HG03460 (cell line): ENCODE measurements around the gene PPP1R1A.

Experiments
- ATAC-seq: cut with Tn5 transposase; IDR thresholded peaks from one replicate; pipeline ENCODE4 v1.9.1; 2021; ENCODE audit not compliant: unreplicated experiment

Gene PPP1R1A

DNA sequence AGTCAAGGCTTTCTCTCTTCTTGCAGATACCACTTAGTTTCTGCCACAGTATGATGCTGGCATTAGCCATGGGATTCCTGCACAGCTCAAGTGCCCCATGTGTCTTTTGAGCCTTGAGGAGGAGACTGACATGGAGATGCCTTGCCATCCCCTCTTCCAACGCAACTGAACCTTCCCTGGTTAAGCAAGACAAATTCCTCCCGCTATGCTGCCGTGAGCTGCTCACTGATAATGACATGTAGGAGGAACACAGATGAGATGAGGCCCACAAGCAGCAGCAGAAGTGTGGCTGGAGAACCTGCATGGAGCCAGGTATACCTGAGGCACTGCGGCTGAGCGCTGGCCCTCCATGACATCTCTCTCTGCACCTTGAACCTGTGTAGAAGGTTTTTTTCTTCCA, 15.4 kb upstream of the PPP1R1A start:
- no peak for ATAC-seq

DNA sequence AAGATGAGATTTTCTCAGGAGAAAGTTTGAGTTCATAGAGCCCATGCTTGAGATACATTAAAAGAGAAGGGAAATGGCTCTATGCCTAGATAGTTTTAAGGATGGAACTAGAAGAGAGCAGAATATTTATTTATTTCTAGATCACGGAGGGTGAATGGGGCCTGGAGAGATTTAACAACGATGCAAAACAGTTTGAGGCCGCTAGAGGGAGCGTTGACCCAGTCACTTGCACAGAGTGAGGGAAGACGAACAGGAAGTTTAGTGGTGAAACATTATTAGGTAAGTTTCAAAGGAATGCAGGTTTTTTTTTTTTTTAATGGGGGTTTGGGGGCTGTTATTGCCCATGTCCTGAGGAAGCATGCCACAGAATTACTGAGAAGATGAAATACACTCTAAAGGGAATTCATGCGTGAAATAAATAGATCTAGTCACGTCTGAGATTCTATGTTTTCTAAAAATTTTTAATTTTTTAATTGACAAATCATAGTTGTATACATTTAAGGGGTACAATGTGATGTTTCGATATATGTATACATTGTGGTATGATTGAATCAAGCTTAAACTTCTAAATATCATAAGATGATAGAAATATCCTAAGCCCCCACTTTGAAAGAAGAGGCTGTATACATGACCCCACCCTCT, 14.8 kb upstream of the PPP1R1A start:
- ATAC-seq: peak; percentile 94

- ATAC-seq: no peak
These were observed 14.2 kb upstream of the PPP1R1A start for GRCh38 chr12:54602661-54603060.

DNA sequence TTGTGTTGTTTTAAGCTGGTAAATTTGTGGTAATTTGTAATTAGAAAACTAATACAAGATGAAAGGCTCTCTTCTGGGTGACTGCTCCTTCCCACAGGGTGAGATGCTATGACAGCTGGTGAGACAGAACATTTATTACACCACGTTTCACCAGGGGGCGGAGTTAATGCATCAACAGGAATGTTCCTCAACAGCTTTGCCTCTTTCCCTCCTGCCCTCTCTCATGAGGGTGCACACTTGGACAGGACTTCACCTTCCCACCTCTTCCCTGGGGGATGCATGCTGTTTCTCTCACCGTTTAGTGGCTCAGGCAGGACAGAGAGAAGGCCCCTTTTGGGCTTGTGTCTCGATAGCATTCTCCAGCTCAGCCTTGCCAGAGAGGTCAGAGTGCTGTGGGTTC, 13.4 kb upstream of the PPP1R1A start:
- no peak for ATAC-seq

- no peak for ATAC-seq
These were observed 10.5 kb upstream of the PPP1R1A start for GRCh38 chr12:54598970-54599369.

DNA sequence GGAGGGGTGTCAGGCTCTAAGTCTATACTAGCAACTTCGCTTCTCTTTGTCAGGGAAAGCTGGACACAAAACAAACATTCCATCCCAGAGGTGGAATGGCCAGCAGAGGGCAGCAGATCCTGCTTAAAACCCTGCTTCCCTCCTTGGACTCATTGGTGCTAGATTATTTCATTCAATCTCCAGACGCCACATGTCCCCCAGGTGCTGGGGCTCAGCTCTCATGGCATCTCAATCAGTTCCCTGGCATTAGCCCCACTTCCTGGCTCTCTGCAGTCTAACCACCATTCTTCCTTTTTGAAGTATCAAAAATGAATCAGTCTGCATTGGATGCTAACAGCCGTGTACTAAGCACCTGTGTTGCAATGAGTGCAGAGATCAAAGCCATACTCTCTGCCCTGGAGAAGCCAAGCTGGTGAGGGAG, 8.1 kb upstream of the PPP1R1A start:
- ATAC-seq: no peak

DNA sequence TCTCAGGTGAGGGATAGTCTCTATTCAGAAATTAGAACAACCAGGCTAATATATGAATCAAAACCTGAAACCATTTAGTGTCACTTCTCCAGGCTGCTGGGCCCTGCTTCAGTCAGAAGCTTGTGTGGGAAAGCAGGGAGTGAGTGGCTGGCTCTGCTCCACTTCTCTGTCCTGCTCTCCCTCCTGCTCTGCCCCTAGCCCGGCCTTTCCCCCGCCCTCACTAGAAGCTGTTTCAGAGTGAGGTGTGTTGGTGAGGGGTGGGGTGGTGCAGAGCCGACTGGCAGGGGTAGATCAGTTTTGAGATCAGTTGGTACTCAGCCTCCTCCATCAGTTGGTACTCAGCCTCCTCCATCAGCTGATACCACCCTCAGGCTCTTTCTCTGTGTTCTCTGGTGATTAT, 7.0 kb upstream of the PPP1R1A start:
- ATAC-seq: no peak

- ATAC-seq: no peak
These were observed 5.3 kb upstream of the PPP1R1A start for GRCh38 chr12:54593725-54594124.

- ATAC-seq: no peak
These were observed 4.7 kb upstream of the PPP1R1A start for GRCh38 chr12:54593135-54593534.

DNA sequence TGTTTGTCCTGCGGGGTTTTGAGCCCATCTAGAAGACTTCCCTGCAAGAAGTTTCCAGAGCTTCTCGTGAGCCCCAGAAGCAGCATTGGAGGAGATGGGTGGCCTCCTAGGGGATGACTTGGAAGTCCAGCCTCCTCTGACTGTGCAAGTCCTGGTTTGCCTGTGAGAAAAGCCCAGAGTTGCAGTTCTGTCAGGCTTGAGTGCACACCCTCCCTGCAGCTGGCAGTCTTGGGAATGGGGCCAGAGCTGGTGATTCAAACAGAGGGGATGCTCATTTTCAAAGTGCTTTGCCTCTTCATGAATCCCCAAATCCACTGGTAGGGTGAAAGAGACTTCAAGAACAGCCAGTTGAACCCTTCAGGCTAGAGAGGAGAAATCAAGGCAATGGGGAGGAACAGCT, 3.9 kb upstream of the PPP1R1A start:
- ATAC-seq: no peak

DNA sequence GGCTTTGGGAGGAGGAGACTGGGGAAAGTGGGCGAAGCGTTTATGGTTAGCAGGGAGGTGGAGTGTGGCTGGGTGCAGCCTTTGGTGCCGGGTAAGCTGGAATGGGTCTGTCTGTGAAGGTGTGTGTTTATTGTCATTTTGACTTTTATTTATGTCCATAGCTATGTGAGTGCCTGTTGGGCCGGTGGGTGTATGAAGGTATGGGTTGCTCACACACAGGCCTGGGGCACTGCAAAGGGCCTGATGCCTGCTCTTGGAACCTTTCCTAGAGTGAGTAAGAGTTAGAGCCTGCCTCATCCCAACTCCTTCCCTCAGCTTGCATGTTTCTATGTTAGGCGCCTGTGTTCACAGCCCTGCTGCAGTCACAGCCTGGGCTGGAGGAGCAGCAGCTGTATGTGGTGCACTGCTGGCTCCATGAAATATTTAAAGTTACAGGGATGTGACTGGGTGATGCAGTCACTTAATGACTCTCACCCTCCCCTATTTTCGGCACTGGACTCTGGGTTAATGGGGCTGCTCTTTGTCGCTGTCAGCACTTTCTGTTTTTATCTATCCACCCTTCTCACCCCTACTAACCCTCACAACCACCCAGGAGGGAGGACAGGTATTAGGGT, 2.6 kb upstream of the PPP1R1A start:
- ATAC-seq: no peak

DNA sequence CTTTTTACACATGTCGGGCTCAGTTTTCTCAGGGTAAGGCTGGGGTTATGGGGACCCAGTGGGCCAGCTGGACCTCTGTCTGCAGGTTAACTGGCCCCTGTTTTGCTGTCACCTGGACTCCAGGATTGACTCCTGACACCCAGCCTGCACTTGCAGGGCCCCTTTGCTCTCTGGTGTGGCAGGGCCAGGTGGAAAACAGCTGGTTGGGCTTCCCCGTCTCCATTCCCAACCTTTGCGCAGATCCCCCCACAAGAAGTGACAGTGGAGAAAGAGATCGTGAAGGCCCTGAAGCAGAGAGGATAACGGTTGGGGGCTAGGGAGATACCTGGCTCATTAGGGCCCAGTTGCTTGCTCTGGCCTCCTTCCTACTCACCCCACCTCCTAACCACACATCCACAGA, 1.5 kb upstream of the PPP1R1A start:
- ATAC-seq: no peak

GRCh38 chr12:54588890-54589267, 420 bp upstream of the PPP1R1A start:
- no peak for ATAC-seq

- ATAC-seq: no peak
These were observed 1.1 kb downstream of the PPP1R1A start for GRCh38 chr12:54587315-54587873.

DNA sequence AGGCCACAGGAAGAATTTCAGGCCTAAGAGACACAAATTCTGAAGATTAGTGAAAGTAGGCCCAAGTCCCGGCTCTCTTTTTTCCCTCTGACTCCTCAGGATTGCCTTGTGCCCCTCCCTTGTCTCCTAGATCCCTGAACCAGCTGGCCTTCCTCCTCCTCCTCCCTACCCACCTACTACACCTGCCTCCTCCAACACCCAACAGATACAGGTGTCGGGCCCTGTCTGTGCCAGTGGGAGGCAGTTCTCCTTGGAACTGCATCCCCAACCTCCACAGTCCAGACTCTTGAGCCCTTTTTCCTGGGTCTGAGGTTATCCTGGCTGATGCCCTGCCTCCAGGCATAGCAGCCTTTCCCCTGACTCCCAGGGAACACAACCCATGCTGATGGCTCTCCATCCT, 1.8 kb downstream of the PPP1R1A start:
- no peak for ATAC-seq

DNA sequence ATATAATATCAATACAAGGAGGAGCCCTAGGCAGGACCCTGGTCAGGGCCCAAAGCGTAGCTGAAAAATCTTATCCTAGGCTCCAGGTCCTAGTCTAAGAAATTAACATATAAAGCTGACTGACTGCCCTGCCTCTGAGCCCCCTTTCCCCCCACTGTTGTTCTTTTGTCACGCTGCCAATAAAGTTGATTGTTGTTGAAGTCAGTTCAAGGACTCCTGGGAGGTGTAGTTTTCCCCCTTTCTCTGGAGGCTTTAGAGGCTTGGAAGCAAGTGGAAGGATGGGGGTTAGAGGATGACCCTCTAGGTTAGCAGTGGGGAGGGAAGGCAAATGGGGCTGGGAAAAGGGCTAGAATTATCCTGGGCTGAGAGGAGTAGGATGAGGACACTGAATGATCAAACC, 3.2 kb downstream of the PPP1R1A start:
- ATAC-seq: no peak

DNA sequence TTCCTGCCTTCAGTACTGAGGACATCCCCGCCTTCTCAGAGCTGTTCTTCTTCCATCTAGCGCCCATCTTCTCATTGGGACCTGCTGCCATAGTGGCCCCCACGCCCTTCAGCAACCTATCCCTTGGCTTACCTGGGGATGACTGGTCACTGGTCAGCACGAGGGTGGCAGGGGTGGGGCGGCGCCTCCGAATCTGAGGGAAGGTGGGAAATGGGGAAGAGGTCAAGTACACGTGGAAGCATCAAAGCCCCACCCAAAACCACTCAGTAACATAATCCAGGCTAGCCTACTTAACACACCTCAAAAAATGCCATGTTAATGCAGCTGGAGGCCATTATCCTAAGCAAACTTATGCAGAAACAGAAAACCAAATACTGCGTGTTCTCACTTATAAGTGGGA, 4.3 kb downstream of the PPP1R1A start:
- no peak for ATAC-seq

- ATAC-seq: no peak
These were observed 4.7 kb downstream of the PPP1R1A start for GRCh38 chr12:54583726-54584125.

- no peak for ATAC-seq
These were observed 7.0 kb downstream of the PPP1R1A start for GRCh38 chr12:54581412-54581811.

DNA sequence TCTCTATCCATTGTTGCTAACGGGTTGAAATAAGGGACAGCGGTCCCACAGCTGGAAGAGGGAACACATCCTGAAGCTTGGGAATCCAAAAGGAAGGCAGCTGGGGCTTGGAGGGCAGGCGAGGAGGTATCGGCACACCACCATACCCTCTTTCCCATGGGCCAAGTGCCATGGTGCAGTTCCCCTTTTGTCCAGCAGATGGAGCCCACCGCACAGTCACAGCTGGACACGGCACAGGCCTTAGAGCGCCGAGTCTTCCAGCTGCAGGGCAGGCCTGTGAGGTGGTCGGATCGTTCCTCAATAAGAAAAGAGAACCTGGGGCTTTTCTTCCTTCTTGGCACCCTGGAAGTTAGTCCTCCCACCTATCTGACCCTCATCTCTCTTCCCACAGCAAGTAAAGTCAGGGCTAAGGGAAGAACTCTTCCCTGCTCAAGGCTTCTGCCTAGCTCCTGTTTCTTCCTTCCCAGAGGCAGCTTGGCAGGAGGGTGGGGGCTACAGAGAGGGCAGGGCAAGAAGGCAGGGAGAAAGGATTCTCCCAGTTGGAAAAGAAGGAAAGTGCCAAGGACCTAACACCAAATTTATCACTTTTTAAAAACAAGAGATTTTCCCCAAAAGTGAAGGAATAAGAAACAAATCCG, 8.6 kb downstream of the PPP1R1A start:
- ATAC-seq: peak; percentile 93

DNA sequence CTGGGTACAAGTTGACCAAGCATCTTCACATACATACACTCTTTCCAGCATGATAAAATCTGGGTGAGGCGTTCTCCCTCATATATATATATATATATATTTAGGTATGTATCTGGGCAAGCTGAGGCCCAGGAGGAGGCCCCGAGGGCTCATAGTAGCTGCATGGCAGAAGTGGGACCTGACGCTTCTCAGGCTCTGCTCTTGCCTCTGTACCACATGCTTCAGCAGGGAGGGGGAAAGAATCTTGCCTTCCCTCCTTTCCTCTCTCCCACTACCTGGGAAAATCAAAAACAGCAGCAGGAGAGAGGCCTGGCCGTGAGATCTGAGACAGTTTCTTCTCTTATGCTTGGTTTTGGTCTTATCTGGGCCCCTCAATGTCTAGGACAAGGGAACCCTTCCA, 9.2 kb downstream of the PPP1R1A start:
- ATAC-seq: peak; percentile 18

DNA sequence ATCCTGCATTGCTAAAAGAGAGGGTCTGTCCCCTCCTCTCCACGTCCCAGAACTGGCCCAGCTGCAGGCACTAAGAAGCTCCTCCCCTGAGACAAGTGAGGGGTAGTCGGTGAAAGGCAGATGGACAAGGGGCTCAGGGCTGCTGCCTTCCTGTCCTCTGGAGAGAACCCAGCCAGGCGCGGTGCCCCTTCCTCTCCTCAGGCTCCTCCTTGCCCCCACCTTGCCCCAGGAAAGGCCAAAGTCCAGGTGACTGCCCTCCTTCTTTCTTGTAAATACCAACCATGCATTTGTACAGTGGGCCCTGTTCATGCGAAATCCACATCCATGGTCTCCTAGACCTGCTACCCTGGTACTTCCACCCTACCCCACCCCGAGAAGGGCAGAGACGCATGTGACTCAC, 9.7 kb downstream of the PPP1R1A start:
- no peak for ATAC-seq
